Activated CD4-positive, alpha-beta T cell treated with anti-CD3 and anti-CD28 coated beads, Interleukin-2, amount 10 ng/mL, durations not matched to agents 24 days and 14 days (primary cell): ENCODE results near the gene STK38. TPM values are rescaled to one million over a fixed set of nuclear protein-coding genes. Genes with fewer than 3 reads are reported as not detected.

Source experiments
- total RNA-seq: library from RNA; stranded (reverse); gene quantifications from 2 replicates; pipeline ENCODE4 v1.2.3, GENCODE V29; 2022

The STK38 gene
- total RNA-seq, 1 donor from 2014 or later: 20.7 TPM

Other genes with a start within 250 kb of the STK38 start
- not detected in 2 replicates for gene BNIP5, start 210.6 kb downstream of the STK38 start, total RNA-seq
- gene ETV7, start 159.8 kb downstream of the STK38 start, total RNA-seq: 0.54 and 0.57 TPM in 2 replicates
- gene PXT1, start 104.6 kb downstream of the STK38 start, total RNA-seq: 0.09 and 0.30 TPM in 2 replicates
- 62.2 and 62.4 TPM in 2 replicates for gene KCTD20, start 104.5 kb downstream of the STK38 start, total RNA-seq
- 532 and 572 TPM in 2 replicates for gene SRSF3, start 46.9 kb upstream of the STK38 start, total RNA-seq
- 77.8 and 82.7 TPM in 2 replicates for gene CDKN1A, start 131.2 kb upstream of the STK38 start, total RNA-seq
- gene RAB44, start 150.3 kb upstream of the STK38 start, total RNA-seq: 0.07 TPM in 1 of 2 replicates, not detected in the other